Lung (tissue), 12 donors: ENCODE data around the gene FYB1. TPM values are rescaled to one million over a fixed set of nuclear protein-coding genes. Genes with fewer than 3 reads are reported as not detected.

Experiments
- ATAC-seq: fragments of 200-7000 bp; cut with Tn5 transposase; one replicate; pipeline ENCODE4 v1.9.1; 2020; ENCODE audit warnings: moderate number of reproducible peaks; ENCODE audit not compliant: insufficient read depth, low FRiP score
- DNase-seq, 3 donors: peaks; one replicate each; pipeline ENCODE4 v3.0.0-alpha.2; 2013 to 2017
- H3K27ac ChIP-seq, 2 donors: one replicate each; pipeline ENCODE4 v1.5.1; 2013; ENCODE audit warnings: mild to moderate bottlenecking in 2 of 2, moderate library complexity in 2 of 2, control low read depth in 1 of 2, inconsistent platforms in 1 of 2, low read depth in 1 of 2, low read length in 1 of 2
- H3K27me3 ChIP-seq, 3 donors: one replicate each; pipeline ENCODE4 v1.5.1; 2013; ENCODE audit warnings: low read length in 2 of 3; ENCODE audit not compliant: control insufficient read depth in 3 of 3, insufficient read depth in 3 of 3
- H3K36me3 ChIP-seq, 4 donors: one replicate each; pipeline ENCODE4 v1.5.1; 2013; ENCODE audit warnings: low read length in 4 of 4, mild to moderate bottlenecking in 1 of 4, moderate library complexity in 1 of 4; ENCODE audit not compliant: control insufficient read depth in 4 of 4, insufficient read depth in 4 of 4
- H3K4me1 ChIP-seq, 5 donors: one replicate each; pipeline ENCODE4 v1.5.1; 2013; ENCODE audit warnings: low read length in 5 of 5, mild to moderate bottlenecking in 2 of 5, moderate library complexity in 1 of 5; ENCODE audit not compliant: control insufficient read depth in 5 of 5, insufficient read depth in 5 of 5
- H3K4me3 ChIP-seq: one replicate; pipeline ENCODE4 v1.5.1; 2013; ENCODE audit warnings: mild to moderate bottlenecking, control low read depth, moderate library complexity
- H3K9ac ChIP-seq, 2 donors: one replicate each; pipeline ENCODE4 v1.5.1; 2013; ENCODE audit warnings: low read length in 2 of 2, control low read depth in 1 of 2; ENCODE audit not compliant: insufficient read depth in 1 of 2
- H3K9me3 ChIP-seq, 4 donors: one replicate each; pipeline ENCODE4 v1.5.1; 2013; ENCODE audit warnings: low read length in 3 of 4, mild to moderate bottlenecking in 1 of 4, moderate library complexity in 1 of 4; ENCODE audit not compliant: control insufficient read depth in 4 of 4, insufficient read depth in 3 of 4
- WGBS, 2 donors: extraction: QIAGEN DNeasy Blood & Tissue Kit; methylation state at CpG; one replicate each; pipeline ENCODE4 v1.1.7; 2013; 5-methylcytosine and 5-hydroxymethylcytosine counted together
- polyA plus RNA-seq, 2 donors: library from polyadenylated mRNA; stranded (reverse); fragments of 200-250 nt; gene quantifications; one replicate each; pipeline ENCODE4 v1.2.1, GENCODE V29; 2013
- total RNA-seq, 2 donors: library from RNA; depleted of rRNA in 1 of 2; stranded (reverse); fragments of >200 nt in 1 of 2; gene quantifications; one replicate each; pipeline ENCODE4 v1.2.1, GENCODE V29; 2014 to 2021
- TF ChIP-seq, protein P1 (sequence below): IDR thresholded peaks from 2 replicates; pipeline ENCODE4 v1.5.1; 2012; ENCODE audit warnings: mild to moderate bottlenecking; ENCODE audit errors: control extremely low read depth, extremely low read depth
- donor health status: control.
- donor health status: control.
- donor health status: Bipolar disorder and iron deficiency.
- donor health status: healthy.
- donor health status: DM: yes; HTN: yes; CAD: no.

The FYB1 gene
- total and polyA plus RNA-seq, 4 donors: 4.5 to 51.4 (median 32.5) TPM

DNA sequence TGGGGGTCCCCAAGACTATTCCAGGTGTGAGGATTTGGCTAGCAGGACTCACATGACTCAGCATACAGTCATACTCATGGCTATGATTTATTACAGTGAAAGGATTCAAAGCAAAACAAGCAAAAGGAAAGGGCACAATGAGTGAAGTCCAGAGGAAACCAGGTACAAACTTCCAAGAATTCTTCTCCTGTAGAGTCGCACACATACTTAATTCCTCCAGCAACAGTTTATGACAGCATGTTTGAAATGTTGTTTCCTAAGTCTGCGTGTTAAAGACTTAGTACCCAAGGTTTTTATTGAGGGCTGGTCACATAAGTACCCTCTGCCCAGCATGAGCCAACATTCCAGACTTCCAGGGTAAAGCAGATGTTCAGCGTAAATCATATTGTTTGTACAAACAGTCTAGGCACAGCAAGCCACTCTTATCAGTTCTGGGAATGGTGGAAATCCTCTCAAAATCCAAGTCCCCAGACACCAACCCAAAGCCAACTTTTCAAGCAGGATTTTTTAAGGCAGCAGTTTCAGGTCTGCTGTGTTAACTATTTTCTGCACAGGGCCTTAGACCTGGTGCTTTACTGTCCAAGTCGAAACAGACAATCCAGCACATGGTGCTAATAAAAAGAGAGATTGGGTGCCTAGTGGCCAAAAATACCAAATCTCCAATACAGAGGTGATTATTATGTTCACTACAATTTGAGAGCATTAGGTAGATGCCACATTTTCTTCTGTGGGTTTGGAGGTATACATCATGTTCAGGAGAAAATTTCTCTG, 126.6 kb downstream of the FYB1 start:
- no peak for ATAC-seq
- WGBS, 2 donors: 53 to 71% methylated on average over 4 of the region's 4 CpGs

DNA sequence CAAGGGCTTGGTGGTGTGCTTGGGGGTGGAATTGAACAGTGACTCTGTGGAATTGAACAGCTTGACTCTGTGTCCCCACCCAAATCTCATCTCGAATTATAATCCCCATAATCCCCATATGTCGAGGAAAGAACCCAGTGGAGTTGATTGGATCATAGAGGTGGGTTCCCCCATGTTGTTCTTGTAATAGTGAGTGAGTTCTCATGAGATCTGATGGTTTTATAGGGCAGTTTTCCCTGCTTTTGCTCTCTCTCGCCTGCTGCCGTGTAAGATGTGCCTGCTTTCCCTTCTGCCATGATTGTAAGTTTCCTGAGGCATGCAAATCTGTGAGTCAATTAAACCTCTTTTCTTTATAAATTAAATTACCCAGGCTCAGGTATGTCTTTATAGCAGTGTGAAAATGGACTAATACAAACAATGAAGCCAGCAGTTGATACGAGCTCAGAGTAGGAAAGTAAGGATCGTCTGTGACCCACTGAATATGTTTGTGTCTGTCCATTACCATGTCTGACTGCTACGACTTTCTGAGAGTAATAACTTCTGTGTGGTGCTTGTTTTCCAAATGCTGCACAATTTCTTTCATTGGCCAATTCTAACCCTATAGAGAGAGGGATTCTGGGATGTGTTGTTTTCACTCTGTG, 127.3 kb downstream of the FYB1 start:
- Histone ChIP-seq H3K27ac (no peak overlapping the region), H3K9me3 (no peaks in the 10 kb centered on the region), H3K27me3 (no peaks in the 10 kb centered on the region), H3K4me3 (no peak overlapping the region), H3K4me1 (peaks cover 0 to 7% (median 0%) of the 10 kb centered on the region in 5 donors), H3K36me3 (no peaks in the 10 kb centered on the region), H3K9ac (no peak overlapping the region)
- DNase-seq (no peak), ATAC-seq (no peak)
- TF ChIP-seq, protein P1, sequence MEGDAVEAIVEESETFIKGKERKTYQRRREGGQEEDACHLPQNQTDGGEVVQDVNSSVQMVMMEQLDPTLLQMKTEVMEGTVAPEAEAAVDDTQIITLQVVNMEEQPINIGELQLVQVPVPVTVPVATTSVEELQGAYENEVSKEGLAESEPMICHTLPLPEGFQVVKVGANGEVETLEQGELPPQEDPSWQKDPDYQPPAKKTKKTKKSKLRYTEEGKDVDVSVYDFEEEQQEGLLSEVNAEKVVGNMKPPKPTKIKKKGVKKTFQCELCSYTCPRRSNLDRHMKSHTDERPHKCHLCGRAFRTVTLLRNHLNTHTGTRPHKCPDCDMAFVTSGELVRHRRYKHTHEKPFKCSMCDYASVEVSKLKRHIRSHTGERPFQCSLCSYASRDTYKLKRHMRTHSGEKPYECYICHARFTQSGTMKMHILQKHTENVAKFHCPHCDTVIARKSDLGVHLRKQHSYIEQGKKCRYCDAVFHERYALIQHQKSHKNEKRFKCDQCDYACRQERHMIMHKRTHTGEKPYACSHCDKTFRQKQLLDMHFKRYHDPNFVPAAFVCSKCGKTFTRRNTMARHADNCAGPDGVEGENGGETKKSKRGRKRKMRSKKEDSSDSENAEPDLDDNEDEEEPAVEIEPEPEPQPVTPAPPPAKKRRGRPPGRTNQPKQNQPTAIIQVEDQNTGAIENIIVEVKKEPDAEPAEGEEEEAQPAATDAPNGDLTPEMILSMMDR: no peak
- 89 to 90% methylated on average over 7 of the region's 7 CpGs for WGBS, 2 donors

More for the DNA sequence above, 126.6 kb downstream of the FYB1 start:
- Histone ChIP-seq H3K4me3 (no peak overlapping the region), H3K9ac (no peak overlapping the region), H3K36me3 (no peaks in the 10 kb centered on the region), H3K27ac (no peak overlapping the region), H3K9me3 (no peaks in the 10 kb centered on the region), H3K27me3 (no peaks in the 10 kb centered on the region), H3K4me1 (peaks cover 0 to 7% (median 0%) of the 10 kb centered on the region in 5 donors)
- no peak for DNase-seq
- TF ChIP-seq, protein P1: no peak

DNA sequence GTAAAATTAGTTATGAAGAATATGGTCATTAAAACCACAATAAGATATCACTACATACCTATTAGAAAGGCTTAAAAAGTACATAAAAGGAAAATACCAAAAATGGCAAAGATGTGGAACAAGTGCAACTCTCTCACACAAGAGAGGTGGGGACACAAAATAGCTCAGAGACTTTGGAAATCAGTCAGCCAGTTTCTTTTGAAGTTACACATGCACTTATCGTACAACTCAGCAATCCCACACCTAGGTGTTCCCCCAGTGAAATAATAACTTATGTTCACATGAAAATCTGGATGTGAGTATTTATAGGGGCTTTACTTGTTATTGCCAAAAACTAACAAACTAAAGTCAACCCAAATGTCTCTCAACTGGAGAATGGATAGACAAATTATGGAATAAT, 135.4 kb downstream of the FYB1 start:
- Histone ChIP-seq H3K9me3 (no peaks in the 10 kb centered on the region), H3K4me1 (no peaks in the 10 kb centered on the region), H3K4me3 (no peak overlapping the region), H3K9ac (no peak overlapping the region), H3K27me3 (peaks cover 0 to 8% (median under 1%) of the 10 kb centered on the region in 3 donors), H3K36me3 (no peaks in the 10 kb centered on the region), H3K27ac (no peak overlapping the region)
- TF ChIP-seq, protein P1: no peak
- WGBS, 2 donors: 90% methylated on average over 1 of the region's 1 CpG
- ATAC-seq (no peak), DNase-seq (no peak)
